HG03354 (cell line): ENCODE data around the gene INAFM1.

Experiments used
- ATAC-seq: cut with Tn5 transposase; IDR thresholded peaks from one replicate; pipeline ENCODE4 v1.9.1; 2021; ENCODE audit warnings: mild to moderate bottlenecking; ENCODE audit not compliant: unreplicated experiment, poor library complexity, severe bottlenecking

INAFM1 gene

GRCh38 chr19:47305309-47305751 is 30.6 kb downstream of the INAFM1 start:
- no peak for ATAC-seq

DNA sequence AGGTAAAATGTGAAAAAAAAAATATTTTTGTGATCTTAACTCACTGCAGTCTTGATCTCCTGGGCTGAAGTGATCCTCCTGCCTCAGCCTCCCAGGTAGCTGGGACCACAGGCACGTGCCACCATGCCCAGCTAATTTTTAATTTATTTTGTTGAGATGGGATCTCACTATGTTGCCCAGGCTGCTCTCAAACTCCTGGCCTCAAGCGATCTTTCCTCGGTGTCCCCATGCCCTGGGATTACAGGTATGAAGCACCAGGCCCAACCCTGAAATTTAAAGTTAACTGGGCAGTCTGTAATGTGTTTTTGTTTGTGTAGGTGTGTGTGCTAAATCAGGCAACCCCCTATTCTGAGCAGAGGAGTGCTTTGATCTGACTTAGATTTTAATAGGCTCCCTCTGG is 31.6 kb downstream of the INAFM1 start:
- no peak for ATAC-seq

DNA sequence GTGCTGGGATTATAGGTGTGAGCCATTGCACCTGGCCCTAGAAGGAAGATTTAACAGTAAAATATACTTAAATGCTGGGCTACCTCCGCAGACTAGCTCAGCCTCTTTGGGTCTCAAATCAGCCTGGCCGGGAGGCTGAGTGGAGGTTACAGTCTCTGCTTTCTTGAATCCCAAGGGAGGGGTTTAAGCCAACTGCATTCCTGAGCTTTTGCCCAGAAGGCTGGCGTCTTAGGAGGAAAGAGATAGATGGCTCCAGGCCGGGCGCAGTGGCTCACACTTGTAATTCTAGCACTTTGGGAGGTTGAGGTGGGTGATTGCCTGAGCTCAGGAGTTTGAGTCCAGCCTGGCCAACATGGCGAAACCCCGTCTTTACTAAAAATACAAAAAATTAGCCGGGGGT is 34.4 kb downstream of the INAFM1 start:
- no peak for ATAC-seq

DNA sequence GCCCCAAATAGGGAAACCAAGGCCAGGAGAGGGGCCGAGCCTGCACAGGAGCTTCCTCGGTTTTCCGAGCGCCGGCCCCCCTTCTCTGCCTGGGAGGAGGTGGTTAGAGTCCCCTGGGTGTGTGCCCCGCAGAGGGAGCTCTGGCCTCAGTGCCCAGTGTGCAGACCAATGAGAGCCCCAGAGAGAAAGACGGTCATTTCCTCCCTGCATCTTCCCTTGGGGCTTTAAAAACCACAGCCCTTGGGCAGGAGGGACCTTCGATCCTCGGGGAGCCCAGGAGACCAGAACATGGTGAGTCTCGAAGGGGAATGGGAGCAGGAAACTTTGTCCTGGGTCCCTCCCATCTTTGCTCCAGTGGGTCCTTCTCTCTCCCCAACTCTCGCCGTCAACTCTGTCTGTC is 34.9 kb downstream of the INAFM1 start, which contains the start of gene C5AR1:
TSS of gene C5AR1 (plus strand) at position 254 of the 400 bp plus-strand sequence. CDS start at position 289, 35 bp downstream.
- no peak for ATAC-seq

DNA sequence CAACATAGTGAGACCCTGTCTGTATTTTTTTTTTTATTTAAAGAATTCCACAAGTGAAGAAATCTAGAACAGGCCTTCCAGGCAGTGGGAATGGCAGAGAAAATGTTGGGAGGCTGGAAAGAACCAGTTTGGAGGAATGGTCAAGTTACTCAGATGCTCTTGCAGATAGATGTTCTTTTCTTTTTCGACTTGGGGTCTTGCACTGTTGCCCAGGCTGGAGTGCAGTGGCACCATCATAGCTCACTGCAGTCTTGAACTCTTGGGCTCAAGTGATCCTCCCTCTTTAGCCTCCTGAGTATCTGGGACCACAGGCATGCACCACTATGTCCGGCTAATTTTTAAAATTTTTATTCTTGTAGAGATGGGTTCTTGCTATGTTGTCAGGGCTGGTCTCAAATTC is 35.6 kb downstream of the INAFM1 start:
- ATAC-seq = no peak

DNA sequence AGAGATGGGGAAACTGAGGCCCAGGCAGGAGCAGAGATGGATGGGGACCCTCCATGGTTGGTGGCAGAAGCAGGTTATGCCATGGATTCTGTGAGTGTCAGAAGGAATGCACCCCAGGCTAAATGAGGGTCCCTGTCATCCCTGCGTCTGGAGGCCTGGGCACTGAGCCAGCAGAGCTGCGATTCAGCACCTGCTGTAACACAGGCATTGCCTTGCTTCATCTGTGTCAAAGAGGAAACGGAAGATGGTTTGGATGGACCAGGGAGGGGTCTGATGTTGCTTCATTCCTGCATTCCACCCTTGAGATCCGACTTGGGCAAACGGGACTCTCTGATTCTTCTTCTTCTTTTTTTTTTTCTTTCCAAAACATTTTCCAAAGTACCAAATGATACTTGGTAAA is 36.1 kb downstream of the INAFM1 start:
- ATAC-seq = no peak

- ATAC-seq = no peak
These were observed 37.8 kb downstream of the INAFM1 start for GRCh38 chr19:47312366-47313006.

GRCh38 chr19:47313754-47314295 is 39.1 kb downstream of the INAFM1 start:
- ATAC-seq = no peak

- ATAC-seq = no peak
These were observed 40.6 kb downstream of the INAFM1 start for GRCh38 chr19:47315125-47315821.

- no peak for ATAC-seq
These were observed 41.8 kb downstream of the INAFM1 start for GRCh38 chr19:47316513-47316912.

GRCh38 chr19:47319923-47320871 is 45.5 kb downstream of the INAFM1 start:
- no peak for ATAC-seq

GRCh38 chr19:47321630-47322029 is 46.9 kb downstream of the INAFM1 start:
- ATAC-seq = no peak

GRCh38 chr19:47322058-47322457 is 47.4 kb downstream of the INAFM1 start:
- no peak for ATAC-seq

- ATAC-seq = no peak
These were observed 48.7 kb downstream of the INAFM1 start for GRCh38 chr19:47323409-47323808.

DNA sequence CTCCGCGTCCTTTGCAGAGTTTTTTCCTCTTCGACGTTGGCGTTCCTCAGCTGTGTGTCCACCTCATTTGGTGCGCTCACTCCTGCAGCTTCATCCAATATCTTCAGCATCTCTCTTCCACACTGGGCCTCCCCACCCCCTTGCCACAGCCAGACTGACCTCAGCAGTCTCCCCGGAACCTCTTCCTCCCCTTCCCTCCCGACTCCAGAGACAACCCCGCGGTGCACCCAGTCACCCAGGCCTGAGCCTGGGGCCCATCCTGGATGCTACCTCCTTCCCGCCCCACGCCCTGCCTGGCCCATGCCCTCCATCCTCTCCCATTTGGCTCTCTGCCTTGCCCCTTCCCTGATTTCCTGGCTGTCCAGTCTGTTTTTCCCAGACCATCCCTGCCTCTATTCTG is 49.2 kb downstream of the INAFM1 start:
- ATAC-seq = no peak

DNA sequence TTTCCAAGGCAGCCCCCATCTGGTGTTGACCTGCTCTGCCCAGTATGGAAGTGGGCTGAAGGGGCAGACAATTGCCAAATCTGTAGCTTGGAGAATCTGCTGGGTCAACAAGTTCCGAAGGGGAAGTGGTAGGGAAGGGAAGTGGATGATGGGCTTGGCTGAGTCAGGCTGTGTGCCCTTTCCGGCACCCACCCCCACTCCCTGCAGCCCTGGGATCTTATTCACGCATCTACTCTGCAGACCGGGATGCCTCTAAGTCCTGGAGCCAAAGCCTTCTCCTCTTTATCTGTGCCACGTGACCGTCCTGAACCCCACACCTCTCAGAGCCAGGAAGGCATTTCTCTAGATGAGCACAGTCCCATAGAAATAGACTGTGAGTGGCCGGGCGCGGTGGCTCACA is 49.8 kb downstream of the INAFM1 start:
- ATAC-seq = no peak
